GM13977 (cell line): ENCODE data around the gene OR13C9.
"Not testable (repeated sequence)": the region's sequence is repeated elsewhere in the genome, so short reads cannot be mapped to it uniquely, and the experiment has no call there.

Source experiments
- DNase-seq: peaks from one replicate; pipeline ENCODE4 v3.0.0; 2012; ENCODE audit warnings: low spot score
- in situ Hi-C: fragments of 300-500 bp; cut with MboI; formaldehyde crosslinking; loops from one replicate; pipeline ENCODE4 v1.12.0; 2022; ENCODE audit warnings: low sequenced_read_pairs, low pct_unique_long_range_greater_than_20kb, mixed read lengths, inconsistent platforms; ENCODE audit not compliant: unreplicated experiment
- TF ChIP-seq, protein P1 (sequence below): IDR thresholded peaks from 2 replicates; pipeline ENCODE4 v1.5.1; 2012; ENCODE audit warnings: mild to moderate bottlenecking, control low read depth; ENCODE audit not compliant: insufficient read depth; ENCODE audit errors: extremely low read depth, missing control alignments

The OR13C9 gene, protein sequence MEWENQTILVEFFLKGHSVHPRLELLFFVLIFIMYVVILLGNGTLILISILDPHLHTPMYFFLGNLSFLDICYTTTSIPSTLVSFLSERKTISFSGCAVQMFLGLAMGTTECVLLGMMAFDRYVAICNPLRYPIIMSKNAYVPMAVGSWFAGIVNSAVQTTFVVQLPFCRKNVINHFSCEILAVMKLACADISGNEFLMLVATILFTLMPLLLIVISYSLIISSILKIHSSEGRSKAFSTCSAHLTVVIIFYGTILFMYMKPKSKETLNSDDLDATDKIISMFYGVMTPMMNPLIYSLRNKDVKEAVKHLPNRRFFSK

DNA sequence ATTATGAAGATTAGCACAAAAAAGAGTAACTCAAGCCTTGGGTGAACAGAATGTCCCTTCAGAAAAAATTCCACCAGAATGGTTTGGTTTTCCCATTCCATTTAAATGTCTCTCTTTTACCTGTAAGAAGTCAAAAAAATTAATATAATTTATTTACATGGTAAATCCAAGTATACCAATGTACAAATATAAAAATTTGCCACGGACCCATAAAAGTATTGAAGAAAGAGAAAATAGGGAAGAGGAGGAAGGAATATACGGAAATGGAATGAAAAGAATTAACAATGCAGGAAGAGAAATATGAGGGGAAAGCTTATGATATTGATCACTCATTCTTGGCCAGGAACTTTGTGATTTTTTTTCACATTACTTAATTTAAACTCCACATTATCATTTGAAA lies at the start of gene OR13C9:
Gene OR13C9, minus strand, starts transcription at position 101 of the 400 bp plus-strand sequence. Its CDS starts 0 bp downstream, at position 101.
- no peak for DNase-seq
- TF ChIP-seq, protein P1, sequence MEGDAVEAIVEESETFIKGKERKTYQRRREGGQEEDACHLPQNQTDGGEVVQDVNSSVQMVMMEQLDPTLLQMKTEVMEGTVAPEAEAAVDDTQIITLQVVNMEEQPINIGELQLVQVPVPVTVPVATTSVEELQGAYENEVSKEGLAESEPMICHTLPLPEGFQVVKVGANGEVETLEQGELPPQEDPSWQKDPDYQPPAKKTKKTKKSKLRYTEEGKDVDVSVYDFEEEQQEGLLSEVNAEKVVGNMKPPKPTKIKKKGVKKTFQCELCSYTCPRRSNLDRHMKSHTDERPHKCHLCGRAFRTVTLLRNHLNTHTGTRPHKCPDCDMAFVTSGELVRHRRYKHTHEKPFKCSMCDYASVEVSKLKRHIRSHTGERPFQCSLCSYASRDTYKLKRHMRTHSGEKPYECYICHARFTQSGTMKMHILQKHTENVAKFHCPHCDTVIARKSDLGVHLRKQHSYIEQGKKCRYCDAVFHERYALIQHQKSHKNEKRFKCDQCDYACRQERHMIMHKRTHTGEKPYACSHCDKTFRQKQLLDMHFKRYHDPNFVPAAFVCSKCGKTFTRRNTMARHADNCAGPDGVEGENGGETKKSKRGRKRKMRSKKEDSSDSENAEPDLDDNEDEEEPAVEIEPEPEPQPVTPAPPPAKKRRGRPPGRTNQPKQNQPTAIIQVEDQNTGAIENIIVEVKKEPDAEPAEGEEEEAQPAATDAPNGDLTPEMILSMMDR, result no peak
- in situ Hi-C loops, result no loop called here

DNA sequence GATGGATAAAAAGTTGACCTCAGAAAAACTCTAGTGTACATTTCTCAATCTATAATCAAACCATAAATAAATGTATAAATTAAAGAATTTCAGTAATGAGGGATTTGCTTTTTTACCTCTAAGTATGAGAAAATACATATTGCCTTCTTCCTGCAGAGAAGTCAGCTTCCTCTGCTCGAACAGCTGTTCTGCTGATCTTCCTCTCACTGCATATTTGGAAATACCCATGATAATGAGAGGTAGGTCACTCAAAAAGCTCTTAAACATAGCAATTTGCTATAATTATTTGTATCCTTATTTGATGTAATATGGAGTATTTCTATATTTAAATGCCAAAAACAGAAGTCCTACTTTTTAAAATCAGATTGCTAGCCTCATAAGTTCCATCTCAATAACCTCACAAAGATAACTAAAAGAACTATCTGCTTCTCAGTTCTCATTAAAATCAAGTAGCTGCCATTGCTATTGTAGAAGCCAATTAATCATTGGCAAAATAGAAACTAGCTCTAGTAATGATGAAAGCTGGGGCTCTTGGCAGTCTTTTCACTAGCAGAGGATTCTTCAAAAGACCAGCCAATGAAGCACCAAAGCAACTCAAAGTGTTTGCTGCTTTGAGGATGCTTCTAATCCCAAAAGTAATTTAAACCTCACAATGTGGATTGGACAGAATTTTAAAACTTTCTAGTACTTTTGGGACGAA lies 40.6 kb upstream of the OR13C9 start:
- TF ChIP-seq, protein P1, result no peak

DNA sequence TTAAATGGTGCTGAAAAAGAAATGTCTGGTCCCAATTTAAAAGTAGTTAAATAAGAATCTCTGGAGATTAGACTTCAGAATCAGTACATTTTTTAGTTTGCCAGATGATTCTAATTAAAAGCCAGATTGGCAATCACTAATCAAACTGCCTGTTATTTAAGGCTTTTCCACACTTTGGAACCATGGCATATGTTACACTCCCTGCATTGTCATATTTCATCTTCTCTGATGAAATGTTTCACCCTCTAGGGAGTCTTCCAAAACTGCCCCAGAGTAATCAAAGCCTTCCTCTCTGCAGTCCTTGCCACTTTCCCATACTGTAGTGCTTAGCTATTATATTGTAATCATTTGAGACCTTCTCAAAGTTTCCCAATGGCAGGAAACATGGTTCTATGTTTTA lies 17.5 kb upstream of the OR13C9 start:
- no peak for DNase-seq
- TF ChIP-seq, protein P1, result no peak
- in situ Hi-C loops, result no loop called here

More for the DNA sequence above, 40.6 kb upstream of the OR13C9 start:
- in situ Hi-C loops, result no loop called here
- no peak for DNase-seq

DNA sequence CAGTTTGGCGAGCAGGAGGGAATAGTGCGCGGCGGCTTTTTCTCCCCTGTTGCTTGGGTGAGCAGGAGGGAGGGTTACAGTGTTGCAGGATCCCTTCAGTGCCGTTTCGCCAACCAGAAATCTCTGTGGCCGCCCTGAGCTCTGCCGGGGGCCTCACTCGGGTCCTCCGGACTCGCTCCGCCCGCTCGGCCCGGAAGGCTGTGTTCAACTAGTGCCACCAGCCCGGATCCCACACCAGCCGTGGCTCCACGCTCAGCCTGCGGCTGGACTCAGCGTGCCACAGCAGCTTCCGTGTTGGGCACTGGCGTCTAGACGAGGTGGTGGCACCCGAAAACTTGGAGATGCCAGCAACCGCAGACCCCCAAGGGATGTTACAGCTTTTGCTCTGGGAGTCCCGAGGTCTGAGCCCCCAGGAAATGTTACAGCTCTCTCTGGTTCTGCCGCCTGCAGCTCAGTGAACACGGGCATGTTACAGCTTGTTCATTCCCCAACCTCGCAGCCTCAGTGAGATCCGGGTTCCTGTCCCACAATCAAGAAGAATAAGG lies 16.0 kb upstream of the OR13C9 start:
- TF ChIP-seq, protein P1, result no peak
- DNase-seq, result no peak
- in situ Hi-C loops, result no loop called here

DNA sequence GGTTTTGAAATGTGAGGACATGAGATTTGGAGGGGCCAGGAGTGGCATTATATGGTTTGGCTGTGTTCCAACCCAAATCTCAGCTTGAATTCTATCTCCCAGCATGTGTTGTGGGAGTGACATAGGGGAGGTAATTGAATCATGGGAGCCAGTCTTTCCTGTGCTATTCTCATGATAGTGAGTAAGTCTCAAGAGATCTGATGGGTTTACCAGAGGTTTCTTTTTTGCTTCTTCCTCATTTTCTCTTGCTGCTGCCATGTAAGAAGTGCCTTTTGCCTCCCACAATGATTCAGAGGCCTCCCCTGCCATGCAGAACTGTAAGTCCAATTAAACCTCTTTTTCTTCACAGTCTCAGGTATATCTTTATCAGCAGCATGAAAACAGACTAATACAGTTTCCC lies 8.0 kb upstream of the OR13C9 start:
- DNase-seq, in situ Hi-C loops: not testable (repeated sequence)

DNA sequence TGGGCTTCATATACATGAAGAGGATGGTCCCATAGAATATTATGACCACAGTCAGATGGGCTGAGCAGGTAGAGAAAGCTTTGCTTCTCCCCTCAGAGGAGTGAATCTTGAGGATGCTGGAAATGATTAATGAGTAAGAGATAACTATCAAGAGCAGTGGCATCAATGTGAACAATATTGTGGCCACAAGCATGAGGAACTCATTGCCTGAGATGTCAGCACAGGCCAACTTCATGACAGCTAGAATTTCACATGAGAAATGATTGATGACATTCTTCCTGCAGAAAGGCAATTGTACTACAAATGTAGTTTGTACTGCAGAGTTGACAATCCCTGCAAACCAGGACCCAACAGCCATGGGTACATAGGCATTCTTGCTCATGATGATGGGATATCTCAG lies 586 bp downstream of the OR13C9 start:
- DNase-seq, result no peak
- TF ChIP-seq, protein P1, result no peak
- in situ Hi-C loops, result no loop called here

DNA sequence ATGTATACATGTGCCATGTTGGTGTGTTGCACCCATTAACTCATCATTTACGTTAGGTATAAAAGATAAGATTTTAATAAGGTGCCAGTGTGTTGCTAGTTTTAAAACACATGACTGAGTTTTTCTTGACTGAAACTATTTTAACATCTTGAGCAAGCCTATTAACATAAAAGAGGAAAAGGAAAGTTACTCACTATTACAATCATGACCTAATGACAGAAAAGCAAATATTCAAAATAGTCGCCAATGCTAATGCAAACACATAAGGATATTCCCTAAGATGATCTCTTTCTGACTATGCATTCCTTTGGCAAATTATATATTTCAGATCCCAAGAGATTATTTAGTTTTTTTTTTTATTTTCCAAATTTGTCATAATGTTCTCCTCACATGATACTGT lies 6.8 kb downstream of the OR13C9 start:
- no peak for DNase-seq
- in situ Hi-C loops, result no loop called here
- TF ChIP-seq, protein P1, result no peak
